DND-41 (cell line): ENCODE measurements around the gene ALDH3A1.

Experiments
- CTCF ChIP-seq: IDR thresholded peaks from 2 replicates; pipeline ENCODE4 v1.5.1; 2012; ENCODE audit warnings: borderline replicate concordance, low read length, moderate library complexity, mild to moderate bottlenecking; ENCODE audit not compliant: poor library complexity, severe bottlenecking; ENCODE audit errors: extremely low read depth
- EZH2 ChIP-seq: IDR thresholded peaks from 3 replicates; pipeline ENCODE4 v1.6.1; 2012; ENCODE audit warnings: borderline replicate concordance, low read depth, mild to moderate bottlenecking, moderate library complexity, low read length, inconsistent platforms; ENCODE audit not compliant: severe bottlenecking

GRCh38 chr17:19733953-19734526 lies 14.1 kb downstream of the ALDH3A1 start:
- TF ChIP-seq CTCF (no peak), EZH2 (no peak)
